Type B pancreatic cell (in vitro differentiated cells): ENCODE results near the gene ORM1. TPM values are rescaled to one million over a fixed set of nuclear protein-coding genes. Genes with fewer than 3 reads are reported as not detected.
"Not testable (repeated sequence)": the region's sequence is repeated elsewhere in the genome, so short reads cannot be mapped to it uniquely, and the experiment has no call there.

Experiments
- DNase-seq: peaks from one replicate; pipeline ENCODE4 v3.0.0; 2021; ENCODE audit warnings: mixed read lengths; ENCODE audit not compliant: unreplicated experiment; ENCODE audit errors: extremely low spot score
- H3K27ac Mint-ChIP-seq: 2 replicates; pipeline ENCODE4 v1.8.0; 2021; ENCODE audit warnings: mild to moderate bottlenecking, mixed read lengths
- H3K27me3 Mint-ChIP-seq: 2 replicates; pipeline ENCODE4 v1.8.0; 2021; ENCODE audit warnings: mixed read lengths
- H3K36me3 Mint-ChIP-seq: 2 replicates; pipeline ENCODE4 v1.8.0; 2021; ENCODE audit warnings: mixed read lengths
- H3K4me1 Mint-ChIP-seq: one replicate; pipeline ENCODE4 v1.8.0; 2021; ENCODE audit warnings: mixed read lengths; ENCODE audit not compliant: unreplicated experiment
- H3K4me3 Mint-ChIP-seq: 2 replicates; pipeline ENCODE4 v1.8.0; 2021; ENCODE audit warnings: mild to moderate bottlenecking, mixed read lengths
- H3K9me3 Mint-ChIP-seq: 2 replicates; pipeline ENCODE4 v1.8.0; 2021; ENCODE audit warnings: mixed read lengths
- total RNA-seq: library from RNA; stranded (reverse); gene quantifications from 2 replicates; pipeline ENCODE4 v1.2.1, GENCODE V29; 2021; ENCODE audit warnings: low replicate concordance
- TF ChIP-seq, protein P1 (sequence below): fragments of 200-600 bp; sonication (generic); conservative IDR thresholded peaks from 2 replicates; pipeline ENCODE4 v1.5.0; 2021; ENCODE audit warnings: antibody characterized with exemption, mild to moderate bottlenecking

Gene ORM1
- total RNA-seq, 1 donor from 2014 or later, result 0.65 TPM

DNA sequence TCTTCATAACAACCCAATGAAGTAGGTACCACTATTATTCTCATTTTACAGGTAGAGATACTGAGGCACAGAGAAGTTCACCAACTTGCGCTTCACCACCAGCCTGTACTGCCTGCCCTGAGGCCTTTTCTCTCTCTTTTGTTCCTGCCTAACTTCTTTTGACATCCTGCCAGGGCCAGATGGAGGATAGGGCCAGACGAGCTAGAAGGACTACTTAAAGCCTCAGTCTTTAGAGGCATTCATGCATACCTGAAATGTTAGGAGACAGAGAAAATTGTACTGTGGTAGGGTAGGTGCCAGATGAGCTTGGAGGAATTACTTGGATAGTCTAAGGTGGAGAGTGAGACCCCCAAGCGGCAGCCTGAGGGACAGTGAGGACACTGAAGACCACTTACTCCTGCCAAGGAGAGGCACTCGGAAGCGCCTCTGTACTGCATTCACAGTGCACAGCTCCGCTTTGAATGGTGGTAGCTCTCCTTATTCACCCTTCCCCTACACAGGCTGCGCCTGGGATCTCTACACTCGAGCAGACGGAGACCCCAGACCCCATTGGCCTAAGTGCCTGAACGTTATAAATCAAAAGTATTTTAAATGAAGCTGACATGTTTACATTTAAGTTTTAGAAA, 6.2 kb upstream of the ORM1 start:
- DNase-seq, result peak; percentile 29
- H3K4me1 Mint-ChIP-seq, result no peaks in the 10 kb centered on the region
- no peaks in the 10 kb centered on the region for H3K36me3 Mint-ChIP-seq
- no peak overlapping the region for H3K27ac Mint-ChIP-seq
- H3K4me3 Mint-ChIP-seq, result no peak overlapping the region
- TF ChIP-seq, protein P1, sequence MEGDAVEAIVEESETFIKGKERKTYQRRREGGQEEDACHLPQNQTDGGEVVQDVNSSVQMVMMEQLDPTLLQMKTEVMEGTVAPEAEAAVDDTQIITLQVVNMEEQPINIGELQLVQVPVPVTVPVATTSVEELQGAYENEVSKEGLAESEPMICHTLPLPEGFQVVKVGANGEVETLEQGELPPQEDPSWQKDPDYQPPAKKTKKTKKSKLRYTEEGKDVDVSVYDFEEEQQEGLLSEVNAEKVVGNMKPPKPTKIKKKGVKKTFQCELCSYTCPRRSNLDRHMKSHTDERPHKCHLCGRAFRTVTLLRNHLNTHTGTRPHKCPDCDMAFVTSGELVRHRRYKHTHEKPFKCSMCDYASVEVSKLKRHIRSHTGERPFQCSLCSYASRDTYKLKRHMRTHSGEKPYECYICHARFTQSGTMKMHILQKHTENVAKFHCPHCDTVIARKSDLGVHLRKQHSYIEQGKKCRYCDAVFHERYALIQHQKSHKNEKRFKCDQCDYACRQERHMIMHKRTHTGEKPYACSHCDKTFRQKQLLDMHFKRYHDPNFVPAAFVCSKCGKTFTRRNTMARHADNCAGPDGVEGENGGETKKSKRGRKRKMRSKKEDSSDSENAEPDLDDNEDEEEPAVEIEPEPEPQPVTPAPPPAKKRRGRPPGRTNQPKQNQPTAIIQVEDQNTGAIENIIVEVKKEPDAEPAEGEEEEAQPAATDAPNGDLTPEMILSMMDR, result no peak
- no peaks in the 10 kb centered on the region for H3K9me3 Mint-ChIP-seq
- H3K27me3 Mint-ChIP-seq, result no peaks in the 10 kb centered on the region

DNA sequence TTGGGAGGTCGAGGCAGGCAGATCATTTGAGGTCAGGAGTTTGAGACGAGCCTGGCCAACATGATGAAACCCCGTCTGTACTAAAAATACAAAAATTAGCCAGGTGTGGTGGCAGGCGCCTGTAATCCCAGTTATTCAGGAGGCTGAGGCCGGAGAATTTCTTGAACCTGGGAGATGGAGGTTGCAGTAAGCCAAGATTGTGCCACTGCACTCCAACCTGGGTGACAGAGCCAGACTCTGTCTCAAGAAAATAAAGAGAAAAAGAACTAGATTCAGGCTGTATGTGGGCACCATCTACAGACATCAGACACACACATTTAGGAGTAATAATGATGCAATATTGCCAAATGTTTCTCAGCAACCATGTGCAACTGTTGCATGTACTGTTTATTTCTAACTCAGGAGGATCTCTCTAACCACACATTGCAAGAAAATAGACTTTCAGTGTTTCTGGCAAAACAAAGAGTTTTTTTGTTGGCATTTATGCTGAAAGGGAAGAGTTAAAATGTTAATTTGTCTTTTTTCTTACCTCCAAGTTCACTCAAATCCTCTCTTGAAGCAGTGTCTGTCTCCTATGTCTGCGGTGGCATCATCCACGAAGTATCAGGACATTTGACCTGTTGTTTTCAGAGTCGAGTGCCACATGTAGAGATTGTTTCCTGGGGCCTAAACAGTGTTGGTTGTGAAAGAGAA, 5.1 kb upstream of the ORM1 start:
- TF ChIP-seq, protein P1, result no peak
- Mint-ChIP-seq H3K4me3 (no peak overlapping the region), H3K4me1 (no peaks in the 10 kb centered on the region), H3K27ac (no peak overlapping the region), H3K36me3 (no peaks in the 10 kb centered on the region), H3K27me3 (no peaks in the 10 kb centered on the region), H3K9me3 (no peaks in the 10 kb centered on the region)
- no peak for DNase-seq

DNA sequence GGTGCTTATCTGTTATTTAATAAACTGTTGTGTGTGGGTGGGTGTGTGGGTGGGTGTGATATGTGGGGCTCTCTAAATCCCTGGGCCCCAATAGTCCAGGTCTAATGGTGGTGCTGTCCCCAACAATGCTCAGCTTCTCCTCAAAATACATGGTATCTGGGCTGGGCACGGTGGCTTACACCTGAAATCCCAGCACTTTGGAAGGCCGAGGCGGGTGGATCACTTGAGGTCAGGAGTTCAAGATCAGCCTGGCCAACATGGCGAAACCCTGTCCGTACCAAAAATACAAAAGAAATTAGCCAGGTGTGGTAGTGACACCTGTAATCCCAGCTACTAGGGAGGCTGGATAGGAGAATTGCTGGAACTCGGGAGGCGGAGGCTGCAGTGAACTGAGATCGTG, 4.5 kb upstream of the ORM1 start:
- no peaks in the 10 kb centered on the region for H3K4me1 Mint-ChIP-seq
- H3K27me3 Mint-ChIP-seq, result no peaks in the 10 kb centered on the region
- H3K9me3 Mint-ChIP-seq, result no peaks in the 10 kb centered on the region
- TF ChIP-seq, protein P1, result no peak
- no peak for DNase-seq
- H3K4me3 Mint-ChIP-seq, result no peak overlapping the region
- no peak overlapping the region for H3K27ac Mint-ChIP-seq
- no peaks in the 10 kb centered on the region for H3K36me3 Mint-ChIP-seq

DNA sequence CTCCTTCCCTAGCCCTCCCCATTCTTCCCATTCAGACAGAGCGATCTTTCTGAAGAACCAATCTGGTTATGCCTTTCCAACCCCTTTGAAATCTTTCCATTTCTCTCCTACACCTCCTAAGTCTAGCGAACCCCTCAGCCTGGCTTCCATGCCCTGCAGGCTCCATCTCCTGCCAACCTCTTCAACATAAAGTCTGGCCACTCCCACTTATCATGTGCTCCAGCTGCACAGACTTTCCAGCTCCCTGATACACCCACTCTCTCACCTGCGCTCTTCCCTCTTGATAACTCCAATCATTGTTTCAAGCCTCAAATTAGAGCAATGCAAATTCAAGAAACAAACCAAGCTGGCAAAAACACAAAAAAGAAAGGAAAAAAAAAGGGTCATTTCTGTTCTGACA, 3.8 kb upstream of the ORM1 start:
- no peaks in the 10 kb centered on the region for H3K9me3 Mint-ChIP-seq
- no peaks in the 10 kb centered on the region for H3K4me1 Mint-ChIP-seq
- no peak overlapping the region for H3K27ac Mint-ChIP-seq
- no peaks in the 10 kb centered on the region for H3K36me3 Mint-ChIP-seq
- TF ChIP-seq, protein P1, result no peak
- no peak for DNase-seq
- no peaks in the 10 kb centered on the region for H3K27me3 Mint-ChIP-seq
- H3K4me3 Mint-ChIP-seq, result no peak overlapping the region

DNA sequence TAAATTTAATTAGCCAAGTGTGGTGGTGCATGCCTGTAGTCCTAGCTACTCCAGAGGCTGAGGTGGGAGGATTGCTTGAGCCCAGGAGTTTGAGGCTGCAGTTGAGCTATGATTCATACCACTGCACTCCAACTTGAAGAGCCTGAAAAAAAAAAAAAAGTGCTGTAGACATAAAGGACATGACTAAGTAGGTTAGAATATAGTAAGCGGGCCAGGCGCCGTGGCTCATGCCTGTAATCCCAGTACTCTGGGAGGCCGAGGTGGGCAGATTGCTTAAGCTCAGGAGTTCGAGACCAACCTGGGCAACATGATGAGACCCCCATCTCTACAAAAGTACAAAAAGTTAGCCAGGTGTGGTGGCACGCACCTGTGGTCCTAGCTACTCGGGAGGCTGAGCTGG, 2.2 kb upstream of the ORM1 start:
- H3K27ac Mint-ChIP-seq, H3K4me1 Mint-ChIP-seq, H3K4me3 Mint-ChIP-seq, DNase-seq, H3K27me3 Mint-ChIP-seq, H3K9me3 Mint-ChIP-seq, H3K36me3 Mint-ChIP-seq: not testable (repeated sequence)

DNA sequence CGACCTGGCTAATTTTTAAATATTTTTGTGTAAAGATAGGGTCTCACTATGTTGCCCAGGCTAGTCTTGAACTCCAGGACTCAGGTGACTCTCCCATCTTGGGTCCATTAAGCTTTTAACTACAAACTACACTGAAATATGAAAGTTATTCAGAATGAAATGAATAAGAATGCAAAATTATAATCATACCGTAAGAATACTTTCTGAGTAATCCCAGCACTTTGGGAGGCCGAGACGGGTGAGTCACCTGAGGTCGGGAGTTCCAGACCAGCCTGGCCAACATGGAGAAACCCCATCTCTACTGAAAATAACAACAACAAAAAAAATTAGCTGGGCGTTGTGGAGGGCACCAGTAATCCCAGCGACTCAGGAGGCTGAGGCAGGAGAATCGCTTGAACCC, 1.1 kb upstream of the ORM1 start:
- H3K4me1 Mint-ChIP-seq, result no peaks in the 10 kb centered on the region
- no peak for DNase-seq
- H3K9me3 Mint-ChIP-seq, result no peaks in the 10 kb centered on the region
- no peak overlapping the region for H3K27ac Mint-ChIP-seq
- H3K4me3 Mint-ChIP-seq, result no peak overlapping the region
- no peaks in the 10 kb centered on the region for H3K36me3 Mint-ChIP-seq
- TF ChIP-seq, protein P1, result no peak
- H3K27me3 Mint-ChIP-seq, result no peaks in the 10 kb centered on the region

DNA sequence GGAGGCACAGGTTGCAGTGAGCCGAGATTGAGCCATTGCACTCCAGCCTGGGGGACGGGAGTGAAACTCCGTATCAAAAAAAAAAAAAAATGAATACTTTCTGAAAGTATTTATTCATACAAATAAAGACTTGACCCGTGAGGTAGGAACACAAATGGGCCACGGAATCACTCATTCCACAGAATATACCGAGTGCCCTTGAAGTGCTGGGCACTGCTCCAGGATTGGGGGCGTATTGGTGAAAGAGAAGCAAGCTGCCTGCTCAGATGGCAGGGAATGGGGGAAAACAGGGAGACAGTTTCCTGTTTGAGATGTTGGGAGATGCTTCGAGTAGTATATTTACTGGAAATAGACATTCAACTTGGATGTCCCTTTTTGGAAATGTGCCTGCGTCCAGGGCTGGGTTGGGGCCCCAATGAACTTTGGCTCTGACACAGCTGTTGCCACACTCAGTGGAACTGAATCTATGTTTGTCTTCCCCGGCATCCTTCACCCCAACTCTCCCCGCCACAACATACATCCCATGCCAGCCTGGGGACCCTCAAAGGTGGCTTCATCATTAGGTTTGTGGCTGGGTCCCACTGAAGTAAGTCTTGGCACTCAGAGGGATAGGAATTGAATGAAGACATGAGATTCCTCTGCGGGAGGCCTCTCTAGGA, 609 bp upstream of the ORM1 start:
- not testable (repeated sequence) for H3K36me3 Mint-ChIP-seq, H3K27me3 Mint-ChIP-seq, H3K4me3 Mint-ChIP-seq, H3K27ac Mint-ChIP-seq, H3K4me1 Mint-ChIP-seq, DNase-seq, H3K9me3 Mint-ChIP-seq

DNA sequence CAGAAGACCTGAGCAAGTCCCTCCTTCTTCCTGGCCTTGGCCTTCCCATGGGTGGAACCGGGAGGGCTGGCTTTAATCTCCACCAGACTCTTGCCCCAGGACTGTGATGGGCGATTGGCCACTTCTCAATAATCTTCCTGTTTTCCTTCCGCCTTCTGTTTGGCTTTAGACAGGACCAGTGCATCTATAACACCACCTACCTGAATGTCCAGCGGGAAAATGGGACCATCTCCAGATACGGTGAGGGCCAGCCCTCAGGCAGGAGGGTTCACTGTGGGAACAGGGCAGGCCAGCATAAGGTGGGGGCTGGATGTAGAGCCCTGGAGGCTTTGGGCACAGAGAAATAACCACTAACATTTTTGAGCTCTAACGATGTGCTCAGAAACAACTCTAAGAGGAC, 951 bp downstream of the ORM1 start:
- not testable (repeated sequence) for H3K4me1 Mint-ChIP-seq, H3K27me3 Mint-ChIP-seq, H3K36me3 Mint-ChIP-seq

More for the DNA sequence above, 951 bp downstream of the ORM1 start:
- H3K27ac Mint-ChIP-seq, H3K4me3 Mint-ChIP-seq, DNase-seq, H3K9me3 Mint-ChIP-seq: not testable (repeated sequence)
